ENCODE measurements around the gene CRYBG3. TPM values are rescaled to one million over a fixed set of nuclear protein-coding genes. Genes with fewer than 3 reads are reported as not detected.

CRYBG3 gene
- total RNA-seq, 6 experiments from 2014 or later: 10.7 to 14.1 (median 12.8) TPM

- H3K9me3 Mint-ChIP-seq: no peaks in the 10 kb centered on the region
- no peaks in the 10 kb centered on the region for H3K36me3 Mint-ChIP-seq (ENCODE audit: low read depth)
- H3K27me3 Mint-ChIP-seq (ENCODE audit: insufficient read depth): peaks cover 2% of the 10 kb centered on the region
- no peak overlapping the region for H3K27ac Mint-ChIP-seq
- H3K4me1 Mint-ChIP-seq (ENCODE audit: low read depth): no peaks in the 10 kb centered on the region
- DNase-seq: no peak
- no peak for TF ChIP-seq CTCF (IDR thresholded peaks at IDR 0.05)
- no peak overlapping the region for H3K4me3 Mint-ChIP-seq
Observed at GRCh38 chr3:97990624-97991292, 168.9 kb downstream of the CRYBG3 start.

- no peaks in the 10 kb centered on the region for H3K4me1 Mint-ChIP-seq (ENCODE audit: low read depth)
Observed at GRCh38 chr3:97991293-97991682, 169.5 kb downstream of the CRYBG3 start.

GRCh38 chr3:97992547-97993173 lies 170.8 kb downstream of the CRYBG3 start:
- TF ChIP-seq CTCF (IDR thresholded peaks at IDR 0.05): no peak
- no peak for DNase-seq
- no peak overlapping the region for H3K27ac Mint-ChIP-seq
- peaks cover 2% of the 10 kb centered on the region for H3K27me3 Mint-ChIP-seq (ENCODE audit: insufficient read depth)
- no peaks in the 10 kb centered on the region for H3K36me3 Mint-ChIP-seq (ENCODE audit: low read depth)
- H3K4me3 Mint-ChIP-seq: no peak overlapping the region
- no peaks in the 10 kb centered on the region for H3K4me1 Mint-ChIP-seq (ENCODE audit: low read depth)
- no peaks in the 10 kb centered on the region for H3K9me3 Mint-ChIP-seq

More at GRCh38 chr3:97991293-97991682, 169.5 kb downstream of the CRYBG3 start:
- no peak for DNase-seq
- Mint-ChIP-seq H3K27me3 (ENCODE audit: insufficient read depth) (peaks cover 2% of the 10 kb centered on the region), H3K4me3 (no peak overlapping the region), H3K27ac (no peak overlapping the region), H3K9me3 (no peaks in the 10 kb centered on the region), H3K36me3 (ENCODE audit: low read depth) (no peaks in the 10 kb centered on the region)
- no peak for TF ChIP-seq CTCF (IDR thresholded peaks at IDR 0.05)

GRCh38 chr3:97993526-97993925 lies 171.7 kb downstream of the CRYBG3 start:
- peaks cover 2% of the 10 kb centered on the region for H3K27me3 Mint-ChIP-seq (ENCODE audit: insufficient read depth)
- no peak overlapping the region for H3K27ac Mint-ChIP-seq
- no peak for DNase-seq
- no peaks in the 10 kb centered on the region for H3K9me3 Mint-ChIP-seq
- H3K4me3 Mint-ChIP-seq: no peak overlapping the region
- H3K36me3 Mint-ChIP-seq (ENCODE audit: low read depth): no peaks in the 10 kb centered on the region
- no peak for TF ChIP-seq CTCF (IDR thresholded peaks at IDR 0.05)
- no peaks in the 10 kb centered on the region for H3K4me1 Mint-ChIP-seq (ENCODE audit: low read depth)

GRCh38 chr3:97994328-97994945 lies 172.6 kb downstream of the CRYBG3 start:
- peaks cover 2% of the 10 kb centered on the region for H3K27me3 Mint-ChIP-seq (ENCODE audit: insufficient read depth)
- no peak overlapping the region for H3K27ac Mint-ChIP-seq
- H3K4me1 Mint-ChIP-seq (ENCODE audit: low read depth): no peaks in the 10 kb centered on the region
- no peaks in the 10 kb centered on the region for H3K36me3 Mint-ChIP-seq (ENCODE audit: low read depth)
- no peak for DNase-seq
- no peak overlapping the region for H3K4me3 Mint-ChIP-seq
- no peak for TF ChIP-seq CTCF (IDR thresholded peaks at IDR 0.05)
- no peaks in the 10 kb centered on the region for H3K9me3 Mint-ChIP-seq

Other genes with a start within 250 kb of the CRYBG3 start
- 1 to 10 TPM; 5.6 to 8.3 (median 7.2) TPM for gene ARL6, start 57.3 kb upstream of the CRYBG3 start, total RNA-seq (2021; fragmentation: NEBNext Ultra II Directional; extraction: Animal tissue kit (Norgen Biotek cat#: 25700))
- 10 to 100 TPM; 27.3 to 38.4 (median 31.3) TPM for gene RIOX2, start 150.4 kb downstream of the CRYBG3 start, total RNA-seq (2021; fragmentation: NEBNext Ultra II Directional; extraction: Animal tissue kit (Norgen Biotek cat#: 25700))
- not detected for gene GABRR3, start 213.3 kb downstream of the CRYBG3 start, total RNA-seq (2021; fragmentation: NEBNext Ultra II Directional; extraction: Animal tissue kit (Norgen Biotek cat#: 25700))

Measured in HFFc6 (cell line).